ENCODE data around the gene LCN15.
"Not testable (repeated sequence)": the region's sequence is repeated elsewhere in the genome, so short reads cannot be mapped to it uniquely, and the experiment has no call there.

LCN15 gene

DNA sequence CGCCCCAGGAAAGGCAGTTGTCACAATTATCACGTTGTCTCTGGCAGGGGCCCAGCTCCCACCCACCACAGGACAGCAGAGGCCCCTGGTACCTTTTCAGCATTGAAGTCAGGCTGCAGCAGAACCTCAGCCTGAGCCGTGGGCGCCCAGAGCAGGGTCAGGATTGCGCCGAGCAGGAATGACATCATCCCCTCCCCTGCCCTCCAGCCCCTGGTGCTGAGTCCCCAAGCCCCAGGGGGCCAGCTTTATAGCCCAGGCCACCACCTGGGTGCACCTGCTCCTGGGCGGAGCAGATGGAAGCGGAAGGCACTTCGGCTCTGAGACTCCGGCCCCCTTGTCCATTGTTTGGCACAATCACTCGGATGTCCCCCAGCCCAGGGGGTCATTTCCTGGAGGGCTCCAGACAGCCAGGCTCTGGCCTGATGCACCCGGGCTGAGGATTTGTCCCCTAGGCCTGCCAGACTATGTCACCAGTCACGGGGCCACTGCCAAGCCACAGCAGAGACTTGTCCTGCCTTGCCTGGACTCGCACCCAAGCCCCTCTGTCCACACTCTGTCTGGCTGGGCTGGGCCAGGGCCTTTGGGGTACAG, at the start of gene LCN15:
Gene LCN15, minus strand, starts transcription at position 218 of the 591 bp plus-strand sequence. Its CDS starts 30 bp downstream, at position 188.
- no peak for DNase-seq

DNA sequence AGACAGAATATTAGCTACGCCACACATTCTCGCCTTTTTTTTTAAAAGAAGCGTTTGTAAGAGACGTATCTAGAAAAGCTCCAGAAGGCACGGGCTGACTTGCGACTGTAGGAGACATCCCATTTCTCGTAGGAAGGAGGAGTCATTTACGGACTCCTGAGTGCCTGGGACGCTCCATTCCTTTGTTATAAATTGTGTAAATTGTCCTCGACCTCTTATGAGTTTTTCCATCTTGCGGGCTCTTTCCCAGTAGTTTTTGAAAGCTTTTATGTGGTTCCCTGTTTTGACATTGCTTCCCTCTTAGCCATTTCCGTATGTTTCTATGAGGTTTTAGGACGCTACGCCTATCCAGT, 44.5 kb upstream of the LCN15 start:
- no peak for DNase-seq

DNA sequence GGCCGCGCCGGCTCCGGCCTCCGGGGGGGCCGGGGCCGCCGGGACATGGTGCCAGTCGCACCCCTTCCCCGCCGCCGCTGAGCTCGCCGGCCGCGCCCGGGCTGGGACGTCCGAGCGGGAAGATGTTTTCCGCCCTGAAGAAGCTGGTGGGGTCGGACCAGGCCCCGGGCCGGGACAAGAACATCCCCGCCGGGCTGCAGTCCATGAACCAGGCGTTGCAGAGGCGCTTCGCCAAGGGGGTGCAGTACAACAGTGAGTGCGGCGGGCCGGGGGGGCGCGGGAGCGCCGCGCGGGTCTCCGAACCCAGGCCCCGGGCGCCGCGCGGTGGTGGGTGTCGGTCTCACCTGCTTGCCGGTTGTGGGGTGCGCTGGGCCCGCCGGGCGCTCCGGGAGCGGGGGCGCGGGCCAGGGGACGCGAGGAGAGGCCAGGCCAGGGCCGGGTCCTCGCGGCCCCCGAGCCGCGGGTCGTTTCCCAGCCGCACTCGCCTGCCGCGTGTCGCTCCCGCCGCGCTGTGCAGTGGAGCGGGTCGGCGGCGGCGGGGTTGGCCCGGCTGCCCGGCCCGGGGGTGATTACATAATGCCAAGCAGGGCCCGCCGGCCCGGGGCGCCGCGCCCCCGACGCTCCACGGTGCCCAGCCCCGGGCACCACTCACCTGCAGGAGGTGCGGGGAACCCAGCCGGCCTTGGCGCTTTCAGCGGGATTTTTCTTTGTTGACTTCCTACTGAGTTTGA, 43.9 kb upstream of the LCN15 start:
- DNase-seq = peak; percentile 46

DNA sequence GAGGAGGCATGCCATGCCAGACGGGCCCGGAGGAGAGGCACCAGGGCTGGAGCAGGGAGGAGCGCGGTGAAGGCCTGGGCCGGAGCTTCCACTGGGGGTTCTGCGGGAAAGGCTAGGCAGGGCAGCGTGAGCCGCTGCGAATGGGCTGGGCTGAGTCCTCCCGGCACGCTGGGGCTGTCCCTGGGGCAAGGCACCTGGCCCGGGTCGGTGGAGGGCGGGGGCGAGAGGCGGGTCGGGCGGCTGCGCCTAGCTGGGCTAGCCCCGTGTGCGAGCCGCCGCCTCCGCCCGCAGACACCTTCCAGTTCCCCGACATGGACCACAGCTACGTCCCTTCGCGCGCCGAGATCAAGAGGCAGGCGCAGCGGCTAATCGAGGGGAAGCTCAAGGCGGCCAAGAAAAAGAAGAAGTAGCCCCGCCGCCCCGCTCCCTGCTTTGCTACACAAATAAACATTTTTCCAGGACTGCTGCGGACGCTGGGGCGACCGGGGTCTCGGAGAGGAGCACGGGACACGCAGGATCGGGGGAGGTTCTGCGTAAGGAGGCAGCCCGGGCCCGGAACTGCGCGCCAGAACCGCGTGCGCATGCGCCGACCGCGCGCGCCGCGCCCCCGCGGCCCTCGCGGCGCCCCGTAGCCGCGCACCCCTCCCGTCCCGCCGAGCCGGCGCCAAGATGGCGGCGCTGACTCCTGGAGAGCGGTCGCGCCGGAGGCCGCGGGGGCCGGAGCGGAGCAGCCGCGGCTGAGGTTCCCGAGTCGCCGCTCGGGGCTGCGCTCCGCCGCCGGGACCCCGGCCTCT, 43.2 kb upstream of the LCN15 start, which contains the start of gene RABL6:
Gene RABL6, plus strand, starts transcription at position 668 of the 794 bp plus-strand sequence. CDS start 249 bp downstream, outside the sequence.
- DNase-seq = peak; percentile 75

DNA sequence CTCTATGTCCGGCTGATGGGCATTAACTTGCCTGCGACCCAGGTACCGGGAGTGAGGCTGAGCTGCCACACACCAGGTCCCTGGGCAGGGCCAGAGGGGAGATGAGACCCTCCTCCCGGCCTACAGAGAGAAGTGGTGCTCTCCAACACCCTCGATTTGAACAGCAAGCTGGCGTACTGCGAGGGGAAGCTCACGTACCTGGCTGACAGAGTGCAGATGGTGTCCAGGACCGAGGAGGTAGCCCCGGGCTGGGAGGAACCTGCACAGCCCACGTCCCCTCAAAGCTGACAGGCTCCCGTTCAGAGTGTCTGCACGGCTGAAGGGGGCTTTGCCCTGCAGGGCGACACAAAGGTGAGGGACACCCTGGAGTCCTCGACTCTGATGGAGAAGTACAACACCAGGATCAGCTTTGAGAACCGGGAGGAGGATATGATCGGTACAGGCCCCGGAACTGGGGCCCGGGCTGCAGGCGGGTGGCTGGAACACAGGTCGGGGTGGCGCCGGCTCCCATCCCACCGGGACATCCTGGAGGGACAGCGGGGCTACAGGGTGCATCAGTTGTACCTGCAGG, 42.4 kb upstream of the LCN15 start:
- DNase-seq = no peak

- DNase-seq = no peak
These were observed 41.7 kb upstream of the LCN15 start for GRCh38 chr9:136806067-136806466.

- no peak for DNase-seq
These were observed 41.0 kb upstream of the LCN15 start for GRCh38 chr9:136805207-136805740.

DNA sequence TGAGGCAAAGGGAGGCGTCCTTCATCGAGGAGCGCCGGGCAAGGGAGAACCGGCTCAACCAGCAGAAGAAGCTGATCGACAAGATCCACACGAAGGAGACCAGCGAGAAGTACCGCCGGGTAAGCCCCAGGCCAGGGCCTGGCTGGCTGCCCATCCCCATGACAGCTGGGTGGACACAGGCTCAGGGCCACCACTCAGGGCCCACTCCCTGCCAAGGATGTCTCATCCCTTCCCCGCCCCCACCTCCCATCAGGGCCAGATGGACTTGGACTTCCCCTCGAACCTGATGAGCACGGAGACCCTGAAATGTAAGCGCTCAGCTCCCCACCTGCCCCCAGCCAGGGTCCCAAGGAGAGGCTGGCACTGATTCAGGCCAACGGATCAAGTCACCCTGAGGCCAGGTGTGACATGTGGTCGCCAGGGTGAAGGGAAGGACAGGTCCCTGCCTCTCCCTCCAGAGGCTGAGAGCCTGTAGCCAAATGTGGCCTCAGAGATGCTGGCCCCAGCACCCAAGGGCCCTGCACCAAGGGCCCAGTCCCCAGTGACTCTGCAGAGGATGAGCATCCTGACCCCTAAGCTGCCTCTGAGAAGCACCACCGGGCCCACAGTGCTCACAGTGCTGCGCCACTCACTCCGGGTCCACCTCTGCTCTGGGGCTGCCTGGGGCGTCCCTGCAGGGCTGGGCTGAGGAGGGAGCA, 40.3 kb upstream of the LCN15 start:
- no peak for DNase-seq

DNA sequence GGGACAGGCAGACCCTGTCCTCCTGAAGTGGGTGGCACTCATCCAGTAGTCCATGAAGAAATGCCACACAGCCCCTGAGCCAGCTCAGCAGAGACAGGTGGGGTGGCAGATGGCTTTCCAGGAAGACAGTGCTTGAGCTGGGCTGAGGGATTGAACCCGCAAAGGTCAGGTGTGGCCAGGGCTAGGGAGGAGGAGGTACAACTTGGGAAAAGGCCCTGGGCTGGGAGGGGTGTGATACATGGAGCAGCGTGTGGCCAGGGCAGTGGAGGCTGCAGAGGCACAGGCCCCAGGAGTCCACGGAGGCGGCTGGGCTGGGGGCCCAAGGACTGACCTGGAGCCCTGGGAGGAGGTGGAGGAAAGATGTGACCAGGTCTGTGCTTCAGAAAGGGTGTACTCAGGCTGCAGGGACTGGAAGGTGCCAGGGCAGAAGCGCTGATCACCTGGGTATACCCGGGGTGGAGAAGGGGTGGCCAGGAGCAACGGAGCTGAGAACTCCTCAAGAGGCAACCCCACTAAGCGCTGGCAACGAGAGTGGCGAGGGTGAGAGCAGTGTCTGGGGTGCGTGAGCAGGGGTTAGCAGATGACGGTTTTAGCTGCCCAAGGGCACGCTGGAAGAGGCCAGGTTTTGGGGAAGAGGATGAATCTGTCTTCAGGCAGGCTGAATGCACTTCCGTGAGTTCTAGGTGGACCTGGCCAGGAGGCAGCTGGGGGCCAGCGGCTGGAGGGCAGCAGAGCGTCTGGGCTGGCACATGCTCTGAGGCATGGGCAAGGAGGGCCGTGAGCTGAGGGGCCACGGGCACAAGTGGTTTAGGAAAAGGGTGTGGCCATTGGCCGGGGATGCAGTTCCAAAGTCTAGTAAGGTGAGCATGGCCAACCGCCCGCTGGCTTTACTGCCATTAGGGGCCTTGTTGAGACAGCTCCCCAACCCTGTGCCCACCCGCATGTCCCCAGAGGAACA, 39.5 kb upstream of the LCN15 start:
- DNase-seq = no peak

DNA sequence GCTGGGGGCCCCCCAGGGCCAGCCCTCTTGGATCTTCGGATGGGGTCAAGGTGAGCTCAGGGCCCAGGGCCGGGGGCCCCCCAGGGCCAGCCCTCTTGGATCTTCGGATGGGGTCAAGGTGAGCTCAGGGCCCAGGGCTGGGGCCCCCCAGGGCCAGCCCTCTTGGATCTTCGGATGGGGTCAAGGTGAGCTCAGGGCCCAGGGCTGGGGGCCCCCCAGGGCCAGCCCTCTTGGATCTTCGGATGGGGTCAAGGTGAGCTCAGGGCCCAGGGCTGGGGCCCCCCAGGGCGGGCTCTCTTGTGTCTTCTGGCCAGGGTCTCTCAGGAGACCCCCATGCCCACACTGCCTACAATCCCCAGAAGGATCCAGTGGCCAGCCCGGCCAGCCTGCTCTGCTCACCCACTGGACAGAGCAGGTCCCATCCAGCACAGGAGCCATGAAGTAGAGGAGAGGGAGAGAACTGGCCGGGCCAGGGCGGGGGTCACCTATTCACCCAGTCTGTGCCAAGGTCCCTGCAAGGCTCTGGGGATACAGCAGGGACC, 38.8 kb upstream of the LCN15 start:
- not testable (repeated sequence) for DNase-seq

GRCh38 chr9:136802321-136802720, 38.0 kb upstream of the LCN15 start:
- DNase-seq = no peak

DNA sequence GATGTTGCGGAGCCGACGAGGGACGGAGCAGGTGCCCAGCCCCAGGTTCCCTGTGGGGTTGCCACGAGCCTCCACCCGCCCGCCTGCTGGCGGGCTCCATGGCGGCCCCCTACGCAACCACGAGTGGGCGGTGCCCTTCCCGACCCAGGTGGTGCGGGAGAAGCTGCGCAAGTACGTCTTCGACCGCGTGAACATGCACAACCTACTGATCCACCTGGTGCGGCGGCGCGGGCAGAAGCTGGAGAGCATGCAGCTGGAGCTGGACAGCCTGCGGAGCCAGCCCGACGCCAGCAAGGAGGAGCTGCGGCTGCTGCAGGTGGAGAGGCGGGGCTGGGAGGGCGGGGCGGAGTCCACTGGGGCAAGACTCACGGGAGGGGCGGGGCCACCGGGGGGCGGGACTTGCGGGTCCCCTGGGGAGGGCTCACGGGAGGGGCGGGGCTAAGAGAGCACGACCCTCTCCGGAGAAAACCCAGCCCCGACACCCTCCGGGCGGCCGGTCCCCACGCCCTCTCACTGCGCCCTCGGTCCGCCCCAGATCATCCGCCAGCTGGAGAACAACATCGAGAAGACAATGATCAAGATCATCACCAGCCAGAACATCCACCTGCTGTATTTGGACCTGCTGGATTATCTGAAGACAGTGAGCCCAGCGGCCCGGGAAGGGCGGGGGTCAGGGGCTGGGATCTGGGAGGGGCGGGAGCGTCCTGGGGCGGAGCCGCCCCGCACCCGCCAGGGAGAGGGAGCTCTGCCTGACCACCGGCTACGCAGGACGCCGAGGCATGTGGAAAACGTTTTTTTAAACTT, 35.7 kb upstream of the LCN15 start:
- DNase-seq = peak; percentile 90

DNA sequence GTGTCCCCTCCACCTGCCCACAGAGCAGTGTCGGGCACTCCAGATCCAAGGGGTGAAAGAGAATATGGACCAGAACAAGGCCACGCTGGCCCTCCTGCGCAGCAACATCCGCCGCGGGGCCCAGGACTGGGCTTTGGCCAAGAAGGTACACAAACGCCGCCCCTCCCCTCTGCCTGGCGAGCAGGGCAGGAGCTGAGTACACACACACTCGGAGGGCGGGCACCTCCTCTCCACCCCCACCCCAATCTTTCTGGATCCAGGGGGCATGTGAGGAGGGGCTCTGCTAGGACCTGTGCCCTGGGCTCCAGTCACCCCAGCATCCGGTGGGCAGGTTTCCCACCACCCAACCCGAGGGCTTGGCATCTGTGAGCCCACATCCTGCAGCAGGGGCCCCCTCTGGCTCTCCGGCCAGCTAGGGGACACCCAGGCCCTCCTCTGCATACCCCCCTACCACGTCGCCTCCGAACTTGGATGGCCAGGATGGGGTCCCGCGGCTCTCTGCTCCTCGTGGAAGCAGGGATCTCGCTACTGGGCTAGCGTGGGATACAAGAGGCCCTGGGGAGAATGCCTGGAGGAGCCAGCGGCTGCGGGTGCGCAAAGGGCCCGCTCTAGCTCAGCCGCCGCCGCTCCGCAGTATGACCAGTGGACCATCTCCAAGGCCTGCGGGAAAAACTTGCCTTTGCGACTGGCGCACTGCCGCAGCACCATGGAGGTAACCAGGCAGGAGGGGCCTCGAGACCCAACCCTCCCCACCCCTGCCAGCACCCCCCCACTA, 34.9 kb upstream of the LCN15 start:
- DNase-seq = no peak

DNA sequence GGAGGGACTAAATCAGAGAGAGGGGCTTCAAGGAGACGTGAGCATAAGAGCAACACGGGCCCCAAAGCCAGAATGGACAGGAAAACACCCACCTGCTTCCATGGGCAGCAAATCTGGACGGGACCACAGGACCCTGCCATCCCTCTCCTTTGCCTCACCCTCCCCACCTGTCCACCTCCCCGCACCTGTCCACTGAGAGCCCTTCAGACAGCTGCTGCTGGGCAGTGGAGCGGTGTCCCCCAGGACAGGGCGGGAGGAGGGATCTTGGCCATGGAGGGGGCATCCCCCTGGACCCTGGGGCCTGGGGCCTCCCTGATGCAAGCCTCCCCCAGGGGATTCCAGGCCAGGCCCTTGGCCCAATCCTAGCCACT, 34.4 kb upstream of the LCN15 start:
- DNase-seq = no peak

- not testable (repeated sequence) for DNase-seq
These were observed 32.5 kb upstream of the LCN15 start for GRCh38 chr9:136796775-136797347.

GRCh38 chr9:136796238-136796774, 32.0 kb upstream of the LCN15 start, which contains the start of gene CCDC183:
Gene CCDC183 (plus strand): TSS chr9:136796338. CDS start chr9:136796398, 60 bp downstream.
- DNase-seq = no peak

- no peak for DNase-seq
These were observed 30.7 kb upstream of the LCN15 start for GRCh38 chr9:136795000-136795348.

GRCh38 chr9:136794281-136794999, 30.1 kb upstream of the LCN15 start:
- no peak for DNase-seq
